ENCODE results near the gene CASP7. TPM values are rescaled to one million over a fixed set of nuclear protein-coding genes. Genes with fewer than 3 reads are reported as not detected.

CASP7 gene
- total RNA-seq, 4 donors from 2014 or later: 5.3 to 23.9 (median 8.9) TPM

- Histone ChIP-seq H3K36me3 (peaks cover 0 to 4% of the 10 kb centered on the region in 2 donors), H3K9me3 (peaks cover 0 to 3% (median 0%) of the 10 kb centered on the region in 3 donors), H3K27me3 (no peaks in the 10 kb centered on the region), H3K4me1 (peaks cover 10 to 22% of the 10 kb centered on the region in 2 donors), H3K4me3 (no peak overlapping the region), H3K27ac (no peak overlapping the region)
- TF ChIP-seq POLR2A (IDR thresholded peaks at IDR 0.05): no peak
- no peak for TF ChIP-seq CTCF (IDR thresholded peaks at IDR 0.05 in 4 of 5, conservative IDR thresholded peaks at IDR 0.05 in 1 of 5)
- intact Hi-C loops (cut with DNase I; ENCODE audit: low total_unique reads): loop anchor here (10.0 kb wide), 1 partner anchor 169 kb away; the partner anchor contains the start of genes DCLRE1A and NHLRC2
- ATAC-seq (no peak), DNase-seq (no peak)
- in situ Hi-C loops (cut with MboI; ENCODE audit: low sequenced_read_pairs in 4 of 4): no loop called here
These were observed 6.3 kb downstream of the CASP7 start for GRCh38 chr10:113686028-113686427.

- intact Hi-C loops (cut with DNase I; ENCODE audit: low total_unique reads) (loop anchor here (10.0 kb wide), 1 partner anchor 168 kb away; the partner anchor contains the start of genes DCLRE1A and NHLRC2), in situ Hi-C loops (cut with MboI; ENCODE audit: low sequenced_read_pairs in 4 of 4) (no loop called here)
- peaks cover 8 to 13% of the 10 kb centered on the region in 2 donors for H3K4me1 ChIP-seq
- peaks cover 0 to 6% of the 10 kb centered on the region in 2 donors for H3K36me3 ChIP-seq
- peaks cover 0 to 3% (median 0%) of the 10 kb centered on the region in 3 donors for H3K9me3 ChIP-seq
- ATAC-seq (no peak), DNase-seq (no peak)
- H3K4me3 ChIP-seq: no peak overlapping the region
- H3K27ac ChIP-seq: no peak overlapping the region
- no peaks in the 10 kb centered on the region for H3K27me3 ChIP-seq
- TF ChIP-seq CTCF (IDR thresholded peaks at IDR 0.05 in 4 of 5, conservative IDR thresholded peaks at IDR 0.05 in 1 of 5): no peak
- TF ChIP-seq POLR2A (IDR thresholded peaks at IDR 0.05): no peak
These were observed 7.3 kb downstream of the CASP7 start for GRCh38 chr10:113687037-113687436.

- peaks cover 7 to 8% of the 10 kb centered on the region in 2 donors for H3K4me1 ChIP-seq
- no peak overlapping the region for H3K27ac ChIP-seq
- DNase-seq: no peak
- ATAC-seq: no peak
- no peaks in the 10 kb centered on the region for H3K27me3 ChIP-seq
- H3K9me3 ChIP-seq: peaks cover 0 to 14% (median 13%) of the 10 kb centered on the region in 3 donors
- in situ Hi-C loops (cut with MboI; ENCODE audit: low sequenced_read_pairs in 4 of 4) (no loop called here), intact Hi-C loops (cut with DNase I; ENCODE audit: low total_unique reads) (loop anchor here (10.0 kb wide), 1 partner anchor 166 kb away; the partner anchor contains the start of genes DCLRE1A and NHLRC2)
- no peak overlapping the region for H3K4me3 ChIP-seq
- TF ChIP-seq POLR2A (IDR thresholded peaks at IDR 0.05): no peak
- peaks cover 5 to 18% of the 10 kb centered on the region in 2 donors for H3K36me3 ChIP-seq
These were observed 9.3 kb downstream of the CASP7 start for GRCh38 chr10:113689057-113689456.

GRCh38 chr10:113689574-113689973 is 9.9 kb downstream of the CASP7 start:
- Histone ChIP-seq H3K36me3 (peaks cover 5 to 18% of the 10 kb centered on the region in 2 donors), H3K27me3 (no peaks in the 10 kb centered on the region), H3K4me1 (peaks cover 7 to 8% of the 10 kb centered on the region in 2 donors), H3K4me3 (no peak overlapping the region), H3K27ac (no peak overlapping the region), H3K9me3 (peaks cover 0 to 17% (median 13%) of the 10 kb centered on the region in 3 donors)
- ATAC-seq (no peak), DNase-seq (no peak)
- TF ChIP-seq POLR2A (IDR thresholded peaks at IDR 0.05): no peak
- no peak for TF ChIP-seq CTCF (IDR thresholded peaks at IDR 0.05 in 4 of 5, conservative IDR thresholded peaks at IDR 0.05 in 1 of 5)
- in situ Hi-C loops (cut with MboI; ENCODE audit: low sequenced_read_pairs in 4 of 4) (no loop called here), intact Hi-C loops (cut with DNase I; ENCODE audit: low total_unique reads) (loop anchor here (10.0 kb wide), 1 partner anchor 165 kb away; the partner anchor contains the start of genes DCLRE1A and NHLRC2)

GRCh38 chr10:113690749-113691148 is 11.0 kb downstream of the CASP7 start:
- Histone ChIP-seq H3K36me3 (peaks cover 5 to 18% of the 10 kb centered on the region in 2 donors), H3K9me3 (peaks cover 0 to 17% (median 13%) of the 10 kb centered on the region in 3 donors), H3K27ac (no peak overlapping the region), H3K4me3 (no peak overlapping the region), H3K27me3 (no peaks in the 10 kb centered on the region), H3K4me1 (peaks cover 7 to 8% of the 10 kb centered on the region in 2 donors)
- in situ Hi-C loops (cut with MboI; ENCODE audit: low sequenced_read_pairs in 4 of 4): no loop called here
- intact Hi-C loops (cut with DNase I; ENCODE audit: low total_unique reads): no loop called here
- no peak for DNase-seq
- no peak for ATAC-seq
- TF ChIP-seq POLR2A (IDR thresholded peaks at IDR 0.05) (no peak), CTCF (IDR thresholded peaks at IDR 0.05 in 4 of 5, conservative IDR thresholded peaks at IDR 0.05 in 1 of 5) (no peak)

Data from gastrocnemius medialis (tissue), 4 donors.